ENCODE results near the gene OR5H1.

GRCh38 chr3:98108162-98108561 lies 22.4 kb upstream of the OR5H1 start:
- TF ChIP-seq POLR2A (IDR thresholded peaks at IDR 0.05) (no peak), POLR2AphosphoS5 (IDR thresholded peaks at IDR 0.05; ENCODE audit: insufficient read depth in 1 of 2, low read depth in 1 of 2) (no peak), CTCF (IDR thresholded peaks at IDR 0.05) (no peak)

All from vagina (tissue), 2 donors.